Measurements from ENCODE around the gene BPIFA2.

- no peak for TF ChIP-seq GABPA (IDR thresholded peaks at IDR 0.05; ENCODE audit: low read depth)
- TF ChIP-seq, protein P1, sequence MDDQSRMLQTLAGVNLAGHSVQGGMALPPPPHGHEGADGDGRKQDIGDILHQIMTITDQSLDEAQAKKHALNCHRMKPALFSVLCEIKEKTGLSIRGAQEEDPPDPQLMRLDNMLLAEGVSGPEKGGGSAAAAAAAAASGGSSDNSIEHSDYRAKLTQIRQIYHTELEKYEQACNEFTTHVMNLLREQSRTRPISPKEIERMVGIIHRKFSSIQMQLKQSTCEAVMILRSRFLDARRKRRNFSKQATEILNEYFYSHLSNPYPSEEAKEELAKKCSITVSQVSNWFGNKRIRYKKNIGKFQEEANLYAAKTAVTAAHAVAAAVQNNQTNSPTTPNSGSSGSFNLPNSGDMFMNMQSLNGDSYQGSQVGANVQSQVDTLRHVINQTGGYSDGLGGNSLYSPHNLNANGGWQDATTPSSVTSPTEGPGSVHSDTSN (IDR thresholded peaks at IDR 0.05; ENCODE audit: insufficient replicate concordance, low read depth, low read length) = no peak
- no peak for TF ChIP-seq ZNF274 (IDR thresholded peaks at IDR 0.05; ENCODE audit: insufficient read depth, insufficient read length)
- TF ChIP-seq, protein P2, sequence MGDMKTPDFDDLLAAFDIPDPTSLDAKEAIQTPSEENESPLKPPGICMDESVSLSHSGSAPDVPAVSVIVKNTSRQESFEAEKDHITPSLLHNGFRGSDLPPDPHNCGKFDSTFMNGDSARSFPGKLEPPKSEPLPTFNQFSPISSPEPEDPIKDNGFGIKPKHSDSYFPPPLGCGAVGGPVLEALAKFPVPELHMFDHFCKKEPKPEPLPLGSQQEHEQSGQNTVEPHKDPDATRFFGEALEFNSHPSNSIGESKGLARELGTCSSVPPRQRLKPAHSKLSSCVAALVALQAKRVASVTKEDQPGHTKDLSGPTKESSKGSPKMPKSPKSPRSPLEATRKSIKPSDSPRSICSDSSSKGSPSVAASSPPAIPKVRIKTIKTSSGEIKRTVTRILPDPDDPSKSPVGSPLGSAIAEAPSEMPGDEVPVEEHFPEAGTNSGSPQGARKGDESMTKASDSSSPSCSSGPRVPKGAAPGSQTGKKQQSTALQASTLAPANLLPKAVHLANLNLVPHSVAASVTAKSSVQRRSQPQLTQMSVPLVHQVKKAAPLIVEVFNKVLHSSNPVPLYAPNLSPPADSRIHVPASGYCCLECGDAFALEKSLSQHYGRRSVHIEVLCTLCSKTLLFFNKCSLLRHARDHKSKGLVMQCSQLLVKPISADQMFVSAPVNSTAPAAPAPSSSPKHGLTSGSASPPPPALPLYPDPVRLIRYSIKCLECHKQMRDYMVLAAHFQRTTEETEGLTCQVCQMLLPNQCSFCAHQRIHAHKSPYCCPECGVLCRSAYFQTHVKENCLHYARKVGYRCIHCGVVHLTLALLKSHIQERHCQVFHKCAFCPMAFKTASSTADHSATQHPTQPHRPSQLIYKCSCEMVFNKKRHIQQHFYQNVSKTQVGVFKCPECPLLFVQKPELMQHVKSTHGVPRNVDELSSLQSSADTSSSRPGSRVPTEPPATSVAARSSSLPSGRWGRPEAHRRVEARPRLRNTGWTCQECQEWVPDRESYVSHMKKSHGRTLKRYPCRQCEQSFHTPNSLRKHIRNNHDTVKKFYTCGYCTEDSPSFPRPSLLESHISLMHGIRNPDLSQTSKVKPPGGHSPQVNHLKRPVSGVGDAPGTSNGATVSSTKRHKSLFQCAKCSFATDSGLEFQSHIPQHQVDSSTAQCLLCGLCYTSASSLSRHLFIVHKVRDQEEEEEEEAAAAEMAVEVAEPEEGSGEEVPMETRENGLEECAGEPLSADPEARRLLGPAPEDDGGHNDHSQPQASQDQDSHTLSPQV (IDR thresholded peaks at IDR 0.05) = no peak
- TF ChIP-seq POLR2AphosphoS5 (IDR thresholded peaks at IDR 0.05; ENCODE audit: low read length) = no peak
- TF ChIP-seq TAF1 (IDR thresholded peaks at IDR 0.05; ENCODE audit: borderline replicate concordance, low read depth, low read length) = no peak
- TF ChIP-seq BRCA1 (IDR thresholded peaks at IDR 0.05; ENCODE audit: low read depth, low read length) = no peak
- no peak for TF ChIP-seq EP300 (IDR thresholded peaks at IDR 0.05; ENCODE audit: borderline replicate concordance in 1 of 2, control insufficient read depth in 1 of 2, low read depth in 2 of 2, low read length in 2 of 2)
- TF ChIP-seq CREB1 (IDR thresholded peaks at IDR 0.05; ENCODE audit: low read depth) = no peak
- no peak for TF ChIP-seq SIN3A (IDR thresholded peaks at IDR 0.05; ENCODE audit: low read depth, low read length)
- TF ChIP-seq ZSCAN29 (IDR thresholded peaks at IDR 0.05) = no peak
Measured at GRCh38 chr20:33162753-33163152, 5.2 kb upstream of the BPIFA2 start.
